CD4-positive, alpha-beta T cell treated with Interferon gamma for 1 hour (primary cell): ENCODE measurements around the gene DNASE2.
A peak's percentile ranks its signal among the peaks of the same experiment; 100 is the strongest.

ENCODE experiments used
- DNase-seq: peaks from one replicate; pipeline ENCODE4 v3.0.0-alpha.2; 2020

Gene DNASE2

DNA sequence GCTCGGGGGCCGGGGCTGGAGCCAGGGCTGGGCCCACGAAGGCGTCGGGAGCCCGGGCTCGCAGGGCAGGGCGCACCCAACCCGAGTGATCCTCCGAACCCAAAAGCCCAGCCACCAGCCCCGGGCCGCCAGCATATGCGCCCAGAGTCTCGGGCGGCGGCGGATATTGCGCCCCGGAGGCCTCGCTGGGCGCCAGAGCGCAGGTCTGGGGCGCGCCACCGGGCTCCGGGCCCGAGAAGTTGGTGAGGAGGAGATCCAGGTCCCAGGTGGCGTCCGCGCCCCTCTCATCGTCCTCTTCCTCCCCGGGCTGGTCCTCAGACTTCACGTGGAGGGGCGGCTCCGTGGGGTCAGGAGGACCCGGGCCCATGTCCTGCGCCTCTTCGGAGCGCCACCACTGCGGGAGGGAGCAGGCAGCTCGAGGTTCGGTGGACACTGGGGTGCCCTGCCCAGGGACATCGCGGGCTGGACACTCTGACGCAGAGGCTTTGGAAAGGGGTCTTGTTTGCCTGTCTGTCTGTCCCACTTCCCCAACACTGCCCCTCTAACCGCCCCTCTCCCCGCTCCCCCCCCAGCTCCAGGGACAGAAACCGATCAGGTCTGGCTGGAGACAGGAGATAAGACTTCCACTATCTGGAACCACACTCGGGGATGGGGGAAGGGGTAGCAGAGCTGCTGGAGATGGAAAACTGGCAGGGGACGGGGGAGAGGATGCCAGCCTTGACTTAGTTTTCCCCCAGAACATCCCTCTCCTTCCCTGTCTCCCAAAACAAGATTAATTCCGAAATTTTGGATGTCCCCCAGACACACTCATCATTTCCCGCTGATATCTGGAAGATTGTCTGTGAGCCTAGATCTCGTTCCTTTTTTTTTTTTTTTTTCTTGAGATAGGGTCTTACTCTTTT lies 4.8 kb upstream of the DNASE2 start:
- no peak for DNase-seq

DNA sequence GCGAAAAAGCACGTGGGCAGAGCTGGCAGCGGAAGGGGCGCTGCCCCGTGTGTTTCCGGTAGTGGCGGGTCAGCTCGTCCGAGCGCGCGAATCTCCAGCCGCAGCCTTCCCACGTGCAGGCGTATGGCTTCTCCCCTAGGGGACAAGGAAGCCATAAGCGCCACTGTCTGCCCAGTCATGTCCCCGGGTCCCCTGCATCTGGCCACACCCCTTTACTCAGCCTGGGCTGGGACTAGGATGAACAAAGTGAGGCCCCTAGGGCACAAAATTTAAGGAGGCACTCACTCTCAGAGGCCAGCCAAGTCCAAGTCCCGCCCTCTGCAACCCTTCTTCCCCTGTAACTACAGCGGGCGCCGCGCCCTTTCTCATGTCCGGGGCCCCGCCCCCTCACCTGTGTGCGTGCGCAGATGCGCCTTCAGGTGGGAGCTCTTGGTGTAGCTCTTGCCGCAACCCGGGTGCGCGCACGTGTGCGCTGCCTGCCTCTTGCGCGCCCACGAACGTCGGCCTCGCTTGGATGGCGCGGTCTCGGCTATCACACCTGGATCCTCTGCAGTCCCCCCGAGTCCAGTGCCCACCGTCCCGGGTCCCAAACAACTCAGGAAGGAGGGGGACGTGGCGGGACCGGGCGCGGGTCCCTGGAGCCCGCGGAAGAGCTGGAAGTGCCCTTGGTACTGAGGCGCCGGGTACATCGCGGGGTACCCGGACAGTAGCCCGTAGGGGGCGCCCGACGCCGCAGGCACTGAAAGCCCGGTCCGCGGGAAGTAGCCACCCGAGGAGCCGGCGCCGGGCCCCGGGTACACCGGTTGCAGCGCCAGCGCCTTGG lies 3.9 kb upstream of the DNASE2 start:
- peak; percentile 90 for DNase-seq

DNA sequence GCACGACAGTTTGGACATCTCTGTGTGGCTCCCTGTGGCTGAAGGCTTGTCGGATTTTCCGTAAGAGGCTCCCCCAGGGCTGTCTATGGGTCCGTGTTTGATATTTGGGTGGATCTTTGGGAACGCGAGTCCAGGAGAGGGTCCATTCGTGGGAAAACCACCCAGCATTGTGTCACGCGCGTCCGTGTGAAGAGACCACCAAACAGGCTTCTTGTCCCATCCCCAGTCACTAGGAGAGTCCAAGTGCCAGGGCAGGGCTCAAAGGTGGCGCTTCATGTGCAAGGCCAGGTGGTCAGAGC lies 3.3 kb upstream of the DNASE2 start:
- DNase-seq, result no peak

DNA sequence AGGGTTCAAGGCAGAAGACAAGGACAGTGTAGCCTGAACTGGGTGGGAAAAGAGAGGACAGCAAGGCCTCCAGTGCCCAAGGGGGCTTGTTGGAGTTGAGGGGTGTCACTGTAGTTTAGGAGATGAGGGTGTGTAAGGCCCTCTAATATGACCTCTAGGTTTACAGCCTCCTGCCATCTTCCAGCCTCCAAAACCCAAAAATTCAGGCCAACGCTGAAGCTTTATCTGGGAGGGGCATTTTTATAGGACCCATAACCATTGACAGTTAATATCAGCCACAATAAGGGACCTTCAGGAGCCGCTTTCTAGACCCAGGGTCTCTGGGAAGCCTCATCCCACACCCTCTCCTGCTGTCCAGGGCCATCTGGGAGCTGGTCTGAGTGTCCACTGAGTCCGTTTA lies 3.0 kb upstream of the DNASE2 start:
- DNase-seq, result no peak

DNA sequence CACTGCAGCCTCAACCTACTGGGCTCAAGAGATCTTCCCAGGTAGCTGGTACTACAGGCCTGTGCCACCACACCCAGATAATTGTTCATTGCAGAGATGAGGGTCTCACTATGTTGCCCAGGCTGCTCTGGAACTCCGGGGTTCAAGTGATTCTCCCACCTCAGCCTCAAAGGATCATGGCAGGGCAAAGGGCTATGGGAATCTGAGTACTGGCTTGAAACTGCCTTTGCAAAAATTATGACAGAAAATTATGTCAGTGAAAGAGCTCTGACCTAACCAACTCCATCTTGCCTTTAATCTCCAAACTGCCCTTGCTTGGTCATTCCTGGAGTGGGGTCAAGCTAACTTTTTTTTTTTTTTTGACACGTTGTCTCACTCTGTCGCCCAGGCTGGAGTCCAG lies 1.3 kb upstream of the DNASE2 start:
- DNase-seq, result no peak

DNA sequence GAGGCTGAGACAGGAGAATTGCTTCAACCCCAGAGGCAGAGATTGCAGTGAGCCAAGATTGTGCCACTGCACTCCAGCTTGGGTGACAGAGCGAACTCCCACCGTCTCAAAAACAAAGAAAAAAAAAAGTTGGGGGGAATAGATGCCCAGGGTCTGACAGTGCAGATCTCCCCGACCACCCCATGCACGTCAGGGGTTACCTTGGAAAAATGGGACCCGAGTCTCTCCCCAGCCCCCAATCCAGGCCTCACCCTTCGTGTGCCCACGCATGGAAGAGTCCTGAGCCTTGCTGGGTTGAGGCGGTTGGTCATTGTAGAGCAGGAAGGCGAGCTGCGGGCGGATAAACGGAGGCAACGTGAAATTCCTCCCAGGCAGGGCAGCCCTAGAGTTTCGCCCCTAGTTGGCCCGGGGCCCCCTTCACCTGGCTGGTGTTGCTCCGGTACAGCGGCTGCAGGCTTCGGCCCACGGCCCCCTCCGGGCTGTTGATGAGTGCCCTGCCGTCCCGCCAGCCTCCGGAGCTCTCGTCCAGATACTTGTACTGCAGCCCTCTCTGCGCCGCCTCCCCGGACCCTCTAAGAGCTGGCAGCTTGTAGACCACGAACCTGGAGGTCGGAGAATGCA lies 588 bp downstream of the DNASE2 start:
- no peak for DNase-seq

DNA sequence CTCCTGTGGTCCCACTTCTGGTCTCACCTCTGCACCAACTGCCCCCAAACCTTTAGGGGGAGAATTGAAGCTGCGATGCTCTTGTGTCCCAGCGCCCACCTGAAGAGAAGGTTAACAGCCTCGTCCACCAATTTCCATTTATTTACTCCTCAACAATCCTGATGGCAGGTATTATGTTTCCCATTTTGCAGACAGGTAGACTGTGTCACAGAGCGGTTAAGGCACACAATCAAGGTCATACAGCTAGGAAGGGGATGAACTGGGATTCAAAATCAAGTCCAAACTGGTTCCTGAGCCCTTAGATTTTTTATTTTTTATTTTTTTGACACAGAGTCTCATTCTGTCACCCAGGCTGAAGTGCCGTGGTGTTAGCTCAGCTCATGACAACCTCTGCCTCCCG lies 6.2 kb downstream of the DNASE2 start:
- no peak for DNase-seq

DNA sequence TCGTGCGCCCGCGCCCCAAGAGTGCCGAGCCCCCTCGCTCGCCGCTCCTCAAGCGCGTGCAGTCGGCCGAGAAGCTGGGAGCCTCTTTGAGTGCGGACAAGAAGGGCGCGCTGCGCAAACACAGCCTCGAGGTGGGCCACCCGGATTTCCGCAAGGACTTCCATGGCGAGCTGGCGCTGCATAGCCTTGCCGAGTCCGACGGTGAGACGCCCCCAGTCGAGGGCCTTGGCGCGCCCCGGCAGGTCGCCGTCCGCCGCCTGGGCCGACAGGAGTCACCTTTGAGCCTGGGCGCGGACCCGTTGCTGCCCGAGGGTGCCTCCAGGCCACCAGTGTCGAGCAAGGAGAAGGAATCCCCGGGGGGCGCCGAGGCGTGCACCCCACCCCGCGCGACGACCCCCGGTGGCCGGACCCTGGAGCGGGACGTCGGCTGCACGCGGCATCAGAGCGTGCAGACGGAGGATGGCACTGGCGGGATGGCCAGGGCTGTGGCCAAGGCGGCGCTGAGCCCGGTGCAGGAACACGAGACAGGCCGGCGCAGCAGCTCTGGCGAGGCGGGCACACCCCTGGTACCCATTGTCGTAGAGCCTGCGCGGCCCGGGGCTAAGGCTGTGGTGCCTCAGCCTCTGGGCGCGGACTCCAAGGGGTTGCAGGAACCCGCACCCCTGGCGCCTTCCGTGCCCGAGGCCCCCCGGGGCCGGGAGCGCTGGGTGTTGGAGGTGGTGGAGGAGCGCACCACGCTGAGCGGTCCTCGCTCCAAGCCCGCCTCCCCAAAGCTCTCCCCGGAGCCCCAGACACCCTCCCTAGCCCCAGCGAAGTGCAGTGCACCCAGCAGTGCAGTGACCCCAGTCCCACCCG lies 7.1 kb downstream of the DNASE2 start:
- DNase-seq, result no peak

DNA sequence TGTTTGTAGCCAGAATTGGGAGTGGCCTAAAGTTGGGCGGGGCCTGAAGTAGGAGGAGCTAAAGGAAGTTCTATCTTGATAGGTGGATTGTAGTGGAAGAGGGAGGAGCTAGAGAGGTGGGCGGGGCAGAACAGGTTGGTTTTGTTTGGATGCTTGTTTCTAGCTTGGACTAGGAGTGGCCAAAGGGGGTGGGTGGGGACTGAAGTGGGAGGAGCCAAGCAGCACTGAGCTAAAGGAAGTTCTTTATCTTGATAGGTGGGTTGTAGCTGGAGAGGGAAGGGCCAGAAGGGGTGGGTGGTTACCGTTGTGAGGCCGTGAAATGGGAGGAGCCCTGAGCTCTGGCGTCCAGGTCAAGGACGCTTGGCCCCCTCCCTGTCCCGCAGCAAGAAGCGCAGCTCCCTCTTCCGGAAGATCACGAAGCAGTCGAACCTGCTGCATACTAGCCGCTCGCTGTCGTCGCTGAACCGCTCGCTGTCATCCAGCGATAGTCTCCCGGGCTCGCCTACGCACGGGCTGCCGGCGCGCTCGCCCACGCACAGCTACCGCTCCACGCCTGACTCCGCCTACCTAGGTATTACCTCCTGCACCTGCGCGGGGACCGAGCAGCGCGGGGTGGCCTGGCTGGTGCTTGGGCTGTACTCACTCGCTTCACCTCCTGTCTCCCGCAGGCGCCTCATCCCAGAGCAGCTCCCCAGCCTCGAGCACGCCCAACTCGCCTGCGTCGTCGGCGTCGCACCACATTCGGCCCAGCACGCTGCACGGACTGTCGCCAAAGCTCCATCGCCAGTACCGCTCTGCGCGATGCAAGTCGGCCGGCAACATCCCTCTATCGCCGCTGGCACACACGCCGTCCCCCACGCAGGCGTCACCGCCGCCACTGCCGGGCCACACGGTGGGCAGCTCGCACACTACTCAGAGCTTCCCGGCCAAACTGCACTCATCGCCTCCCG lies 8.0 kb downstream of the DNASE2 start:
- peak; percentile 81 for DNase-seq

DNA sequence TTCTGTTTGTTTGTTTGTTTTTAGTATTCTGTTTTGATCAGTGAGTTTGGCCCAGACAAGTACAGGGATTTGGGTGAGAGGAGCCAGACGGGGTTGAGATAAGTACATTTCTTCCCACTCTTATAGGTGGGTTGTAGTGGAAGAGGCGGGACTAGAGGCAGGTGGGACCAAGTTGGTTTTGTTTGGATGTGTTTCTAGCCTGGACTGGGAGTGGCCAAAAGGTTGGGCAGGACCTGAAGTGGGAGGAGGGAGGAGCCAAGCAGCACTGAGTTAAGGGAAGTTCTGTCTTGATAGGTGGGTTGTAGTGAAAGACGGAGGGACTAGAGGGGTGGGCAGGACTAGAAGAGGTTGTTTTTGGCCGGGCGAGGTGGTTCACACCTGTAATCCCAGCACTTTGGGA lies 9.0 kb downstream of the DNASE2 start:
- DNase-seq, result no peak

DNA sequence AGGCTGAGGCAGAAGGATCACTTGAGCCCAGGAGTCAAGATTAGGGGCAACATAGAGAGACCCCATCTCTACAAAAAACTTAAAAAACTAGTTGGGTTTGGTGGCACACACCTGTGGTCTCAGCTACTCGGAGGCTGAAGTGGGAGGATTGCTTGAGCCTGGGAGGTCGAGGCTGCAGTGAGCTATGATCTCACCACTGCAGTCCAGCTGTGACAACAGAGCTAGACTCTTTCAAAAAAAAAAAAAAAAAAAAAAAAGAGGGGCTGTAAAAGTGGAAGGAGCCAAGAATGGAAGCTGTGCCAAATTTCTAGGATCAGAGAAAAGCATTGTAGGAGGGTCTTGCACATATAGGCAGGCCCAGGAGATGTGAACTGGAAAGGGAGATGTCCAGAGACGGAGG lies 9.6 kb downstream of the DNASE2 start:
- no peak for DNase-seq

DNA sequence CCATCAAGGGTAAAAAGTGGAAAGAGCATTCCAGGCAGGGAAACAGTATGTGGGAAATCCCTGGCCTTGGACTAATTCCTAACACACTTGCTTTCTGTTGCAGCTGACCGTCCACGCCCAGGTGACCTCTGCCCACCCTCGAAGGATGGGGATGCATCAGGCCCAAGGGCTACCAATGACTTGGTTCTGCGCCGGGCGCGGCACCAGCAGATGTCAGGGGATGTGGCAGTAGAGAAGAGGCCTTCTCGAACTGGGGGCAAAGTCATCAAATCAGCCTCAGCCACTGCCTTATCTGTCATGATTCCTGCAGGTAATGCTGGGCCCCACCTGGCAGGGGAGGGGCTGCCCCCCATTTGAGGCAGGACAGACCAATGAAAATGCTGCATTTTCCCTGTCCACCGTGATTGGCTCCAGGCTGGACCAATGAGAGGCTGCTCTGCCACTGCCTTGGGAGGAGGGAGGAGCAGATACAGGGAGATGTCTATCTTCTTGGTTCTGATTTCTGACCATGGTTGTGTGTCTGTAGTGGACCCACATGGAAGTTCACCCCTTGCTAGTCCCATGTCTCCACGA lies 12.6 kb downstream of the DNASE2 start:
- DNase-seq, result no peak

DNA sequence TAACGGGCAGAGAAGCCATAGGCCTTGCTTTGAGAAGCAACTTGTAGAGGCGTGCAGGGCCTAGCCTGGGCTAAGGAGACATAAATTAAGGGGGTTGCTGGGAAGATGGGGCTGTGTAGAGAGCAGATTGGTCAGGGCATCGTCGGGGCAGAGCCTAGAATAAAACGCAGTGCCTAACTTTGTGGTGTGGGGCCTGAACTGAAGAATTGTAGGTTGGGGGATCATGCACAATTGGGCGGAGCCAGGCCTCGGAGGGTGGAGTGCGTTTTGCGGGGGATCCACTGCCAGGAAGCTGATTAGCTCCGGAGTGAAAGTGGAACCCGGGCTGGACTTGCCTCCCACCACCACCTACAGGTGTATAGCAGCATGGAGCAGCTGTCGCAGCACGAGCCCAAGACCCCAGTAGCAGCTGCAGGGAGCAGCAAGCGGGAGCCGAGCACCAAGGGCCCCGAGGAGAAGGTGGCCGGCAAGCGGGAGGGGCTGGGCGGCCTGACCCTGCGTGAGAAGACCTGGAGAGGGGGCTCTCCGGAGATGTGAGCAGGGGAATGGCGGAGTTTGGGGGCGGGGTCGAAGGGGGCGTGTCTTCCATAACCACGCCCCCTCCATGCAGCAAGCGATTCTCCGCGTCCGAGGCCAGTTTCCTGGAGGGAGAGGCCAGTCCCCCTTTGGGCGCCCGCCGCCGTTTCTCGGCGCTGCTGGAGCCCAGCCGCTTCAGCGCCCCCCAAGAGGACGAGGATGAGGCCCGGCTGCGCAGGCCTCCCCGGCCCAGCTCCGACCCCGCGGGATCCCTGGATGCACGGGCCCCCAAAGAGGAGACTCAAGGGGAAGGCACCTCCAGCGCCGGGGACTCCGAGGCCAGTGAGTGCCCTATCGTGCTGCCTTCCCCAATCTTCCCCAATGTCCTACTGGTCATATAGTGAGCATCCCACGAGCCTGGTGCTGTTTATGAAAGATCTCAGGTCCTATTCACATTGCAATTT lies 13.8 kb downstream of the DNASE2 start:
- DNase-seq, result peak; percentile 68

DNA sequence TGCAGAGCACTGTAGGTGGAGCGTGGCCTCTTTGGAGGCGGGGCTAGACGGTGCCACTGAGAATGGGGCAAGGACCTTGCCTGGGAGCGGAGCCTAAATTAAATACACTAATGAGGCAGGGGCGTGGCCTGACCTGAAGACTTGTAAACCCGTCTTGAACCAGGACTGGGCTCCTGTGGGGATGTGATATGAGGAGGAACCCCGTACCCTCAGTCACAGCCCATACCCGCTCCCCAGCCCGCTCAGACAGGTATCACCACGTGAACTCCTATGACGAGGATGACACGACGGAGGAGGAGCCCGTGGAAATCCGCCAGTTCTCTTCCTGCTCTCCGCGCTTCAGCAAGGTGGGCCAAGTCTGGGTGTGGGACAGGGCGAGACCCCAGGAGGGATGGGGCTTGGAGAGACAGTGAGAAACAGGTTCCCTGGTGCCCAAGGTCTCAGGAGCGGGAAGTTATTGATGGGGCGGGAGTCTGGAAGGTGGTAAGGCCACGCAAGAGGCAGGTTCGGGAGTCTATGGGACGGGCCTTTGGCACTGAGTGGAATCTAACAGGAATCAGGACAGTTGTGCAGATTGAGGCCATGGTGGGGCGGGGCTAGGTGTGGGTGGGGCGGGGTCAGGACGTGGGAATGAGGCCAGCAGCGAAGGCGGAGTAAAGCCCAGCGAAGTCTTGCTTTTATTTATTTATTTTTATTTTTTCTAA lies 14.7 kb downstream of the DNASE2 start:
- DNase-seq, result no peak

DNA sequence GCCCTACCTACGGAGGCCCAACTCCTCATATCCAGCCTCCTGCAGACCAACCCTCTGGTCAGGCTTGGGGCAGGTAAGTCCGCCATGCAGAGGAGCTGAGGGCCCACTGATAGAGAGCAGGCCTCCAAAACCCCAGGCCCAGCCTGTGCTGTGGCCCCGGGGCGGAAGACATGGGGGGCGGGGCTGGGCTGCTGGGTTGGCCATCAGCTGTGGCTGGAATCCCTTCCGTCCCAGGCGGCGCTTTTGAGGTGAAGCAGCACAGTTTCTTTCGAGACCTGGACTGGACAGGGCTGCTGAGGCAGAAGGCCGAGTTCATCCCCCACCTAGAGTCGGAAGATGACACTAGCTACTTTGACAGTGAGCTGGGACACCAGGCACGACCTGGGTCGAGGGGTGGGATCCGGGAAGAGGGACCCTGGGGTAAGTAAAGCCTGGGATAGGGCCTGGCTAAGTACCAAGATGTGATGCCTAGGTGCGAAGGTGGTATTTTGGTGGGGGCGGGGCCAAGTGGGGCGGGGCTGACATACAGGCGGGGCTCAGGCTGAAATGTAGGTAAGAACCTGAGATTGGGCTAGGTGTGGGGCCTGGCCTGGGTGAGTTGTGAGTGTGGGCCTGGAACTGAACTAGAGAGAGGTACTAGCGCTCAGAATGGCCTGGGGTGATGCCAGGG lies 15.4 kb downstream of the DNASE2 start:
- no peak for DNase-seq

DNA sequence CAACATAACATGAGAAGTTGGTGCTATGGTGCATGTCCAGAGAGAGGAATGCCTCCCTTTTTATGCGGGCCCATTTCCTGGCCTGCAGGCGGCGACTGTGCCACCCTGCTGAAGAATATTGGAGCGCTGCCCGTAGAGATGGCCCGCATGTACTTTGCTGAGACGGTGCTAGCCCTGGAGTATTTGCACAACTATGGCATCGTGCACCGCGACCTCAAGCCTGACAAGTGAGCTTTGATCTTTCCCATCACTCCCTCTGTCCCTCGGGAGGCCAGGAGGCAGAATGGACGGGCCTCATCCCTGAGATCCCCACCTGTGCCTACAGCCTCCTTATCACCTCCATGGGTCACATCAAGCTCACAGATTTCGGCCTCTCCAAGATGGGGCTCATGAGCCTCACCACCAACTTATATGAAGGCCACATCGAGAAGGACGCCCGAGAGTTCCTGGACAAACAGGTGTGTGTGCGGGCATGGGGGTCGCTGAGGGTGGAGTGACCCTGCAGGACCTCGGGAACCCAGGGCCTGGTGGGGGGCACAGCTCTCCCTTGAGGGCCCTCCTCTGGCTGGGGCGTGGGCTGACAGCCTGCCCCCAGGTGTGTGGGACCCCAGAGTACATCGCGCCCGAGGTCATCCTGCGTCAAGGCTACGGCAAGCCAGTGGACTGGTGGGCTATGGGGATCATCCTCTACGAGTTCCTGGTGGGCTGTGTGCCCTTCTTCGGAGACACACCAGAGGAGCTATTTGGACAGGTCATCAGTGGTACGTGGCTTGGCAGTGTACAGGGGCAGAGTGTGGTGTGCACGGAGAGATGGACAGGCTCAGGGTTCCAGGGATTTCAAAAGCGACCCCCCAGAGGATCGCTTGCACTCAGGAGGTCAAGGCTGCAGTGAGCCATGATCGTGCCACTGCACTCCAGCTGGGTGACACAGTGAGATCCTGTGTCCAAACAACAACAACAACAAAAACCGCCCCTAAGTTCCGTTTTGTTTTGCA lies 16.2 kb downstream of the DNASE2 start:
- no peak for DNase-seq

DNA sequence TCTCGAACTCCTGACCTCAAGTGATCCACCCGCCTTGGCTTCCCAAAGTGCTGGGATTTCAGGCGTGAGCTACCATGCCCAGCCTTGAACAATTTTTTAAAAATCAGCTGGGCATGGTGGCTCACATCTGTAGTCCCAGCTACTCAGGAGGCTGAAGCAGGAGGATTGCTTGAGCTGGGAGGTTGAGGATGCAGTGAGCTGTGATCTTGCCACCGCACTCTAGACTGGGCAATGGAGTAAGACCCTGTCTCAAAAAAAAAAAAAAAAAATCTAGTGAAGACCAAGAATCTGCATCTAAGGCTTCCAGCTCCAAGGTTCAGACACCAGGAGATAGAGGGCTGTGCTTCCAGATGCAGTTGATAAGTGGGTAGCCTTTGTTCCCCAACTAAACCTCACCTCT lies 17.1 kb downstream of the DNASE2 start:
- DNase-seq, result no peak

DNA sequence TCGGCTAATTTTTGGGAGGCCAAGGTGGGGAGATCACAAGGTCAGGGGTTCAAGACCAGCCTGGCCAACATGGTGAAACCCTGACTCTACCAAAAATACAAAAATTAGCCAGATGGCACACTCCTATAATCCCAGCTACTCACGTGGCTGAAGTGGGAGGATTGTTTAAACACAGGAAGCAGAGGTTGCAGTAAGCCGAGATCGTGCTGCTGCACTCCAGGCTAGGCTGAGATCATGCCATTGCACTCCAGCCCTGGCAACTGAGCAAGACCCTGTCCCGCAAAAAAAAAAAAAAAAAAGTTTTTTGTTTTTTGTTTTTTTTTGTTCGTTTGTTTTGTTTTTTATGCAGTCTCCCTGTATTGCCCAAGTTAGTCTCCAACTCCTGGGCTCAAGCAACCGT lies 21.7 kb downstream of the DNASE2 start:
- no peak for DNase-seq
